ENCODE data around the gene KCNK10.

Gene KCNK10

DNA sequence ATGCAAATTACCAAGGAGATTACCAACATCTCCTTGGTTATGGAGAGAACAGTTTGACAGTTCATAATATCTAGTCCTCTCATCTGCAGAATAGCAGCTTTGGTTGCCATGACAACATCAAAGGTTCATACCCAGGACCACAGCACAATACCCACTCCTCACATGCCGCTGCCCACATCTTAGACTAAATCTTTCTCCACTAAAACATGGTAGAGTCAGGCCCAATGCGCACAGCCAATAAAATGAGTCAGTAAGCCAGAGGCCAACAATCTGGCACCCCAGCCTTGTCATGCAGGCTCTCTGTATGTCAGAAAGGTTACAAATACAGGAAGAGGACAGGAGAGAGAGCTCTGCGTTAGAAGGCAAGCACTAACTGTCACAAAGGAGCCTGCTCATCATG lies 70.6 kb downstream of the KCNK10 start:
- Histone ChIP-seq H3K27ac (ENCODE audit: low read depth, low read length) (no peak overlapping the region), H3K4me3 (ENCODE audit: low read depth in 1 of 2, low read length in 2 of 2) (no peak overlapping the region), H3K4me1 (ENCODE audit: control insufficient read depth in 1 of 2, insufficient read depth in 2 of 2, low read length in 2 of 2) (peaks cover 3 to 10% of the 10 kb centered on the region in 2 donors), H3K9me3 (ENCODE audit: control insufficient read depth in 1 of 2, low read length in 2 of 2) (no peaks in the 10 kb centered on the region), H3K9ac (ENCODE audit: low read depth in 1 of 2, low read length in 2 of 2) (no peak overlapping the region), H3K27me3 (ENCODE audit: control insufficient read depth in 1 of 2, insufficient read depth in 2 of 2, low read length in 2 of 2) (no peaks in the 10 kb centered on the region), H3K36me3 (ENCODE audit: control insufficient read depth in 1 of 2, insufficient read depth in 2 of 2, low read length in 2 of 2) (no peaks in the 10 kb centered on the region)

DNA sequence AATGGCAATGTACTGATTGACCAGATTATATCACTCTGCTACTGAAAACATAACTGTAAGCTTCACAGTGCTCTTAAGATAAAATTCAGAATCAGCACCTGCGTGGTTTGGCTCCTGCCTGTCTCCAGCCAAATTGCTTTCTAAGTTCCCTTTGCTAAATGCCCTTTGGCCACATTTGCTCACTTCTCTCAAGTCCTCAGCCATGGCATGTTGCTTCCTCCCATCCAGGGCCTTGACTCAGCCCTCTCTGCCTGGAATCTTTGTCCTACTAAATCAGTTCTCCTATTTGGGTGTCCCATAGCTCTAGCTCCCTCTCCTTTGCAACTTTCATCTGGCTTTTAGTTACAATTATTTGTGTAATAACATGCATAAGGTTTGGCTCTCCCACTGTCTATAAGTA lies 71.4 kb downstream of the KCNK10 start:
- H3K4me1 ChIP-seq (ENCODE audit: control insufficient read depth in 1 of 2, insufficient read depth in 2 of 2, low read length in 2 of 2): peaks cover 3 to 15% of the 10 kb centered on the region in 2 donors
- no peaks in the 10 kb centered on the region for H3K36me3 ChIP-seq (ENCODE audit: control insufficient read depth in 1 of 2, insufficient read depth in 2 of 2, low read length in 2 of 2)
- H3K4me3 ChIP-seq (ENCODE audit: low read depth in 1 of 2, low read length in 2 of 2): no peak overlapping the region
- H3K27me3 ChIP-seq (ENCODE audit: control insufficient read depth in 1 of 2, insufficient read depth in 2 of 2, low read length in 2 of 2): no peaks in the 10 kb centered on the region
- no peak overlapping the region for H3K27ac ChIP-seq (ENCODE audit: low read depth, low read length)
- no peaks in the 10 kb centered on the region for H3K9me3 ChIP-seq (ENCODE audit: control insufficient read depth in 1 of 2, low read length in 2 of 2)
- no peak overlapping the region for H3K9ac ChIP-seq (ENCODE audit: low read depth in 1 of 2, low read length in 2 of 2)

DNA sequence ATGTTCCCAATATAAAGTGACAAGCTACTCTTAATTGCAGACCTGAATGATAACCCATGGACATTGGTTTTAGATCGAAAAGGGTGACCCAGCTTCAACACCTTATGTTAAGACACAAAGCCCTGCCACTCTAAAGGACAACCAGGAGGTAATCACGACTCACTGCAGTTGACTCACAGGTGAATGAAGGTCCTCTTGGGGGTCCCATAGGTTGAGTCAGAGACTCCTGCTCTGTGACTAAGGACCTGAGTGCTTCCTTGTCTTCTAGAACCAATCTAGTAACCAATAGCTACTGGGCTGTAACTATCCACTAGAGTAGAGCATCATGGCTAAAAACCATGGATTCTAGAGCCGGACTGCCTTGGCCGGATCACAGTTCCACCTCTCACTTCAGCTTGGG lies 73.8 kb downstream of the KCNK10 start:
- no peak overlapping the region for H3K27ac ChIP-seq (ENCODE audit: low read depth, low read length)
- no peak overlapping the region for H3K9ac ChIP-seq (ENCODE audit: low read depth in 1 of 2, low read length in 2 of 2)
- H3K27me3 ChIP-seq (ENCODE audit: control insufficient read depth in 1 of 2, insufficient read depth in 2 of 2, low read length in 2 of 2): no peaks in the 10 kb centered on the region
- no peak overlapping the region for H3K4me3 ChIP-seq (ENCODE audit: low read depth in 1 of 2, low read length in 2 of 2)
- H3K9me3 ChIP-seq (ENCODE audit: control insufficient read depth in 1 of 2, low read length in 2 of 2): no peaks in the 10 kb centered on the region
- peaks cover 3 to 15% of the 10 kb centered on the region in 2 donors for H3K4me1 ChIP-seq (ENCODE audit: control insufficient read depth in 1 of 2, insufficient read depth in 2 of 2, low read length in 2 of 2)
- no peaks in the 10 kb centered on the region for H3K36me3 ChIP-seq (ENCODE audit: control insufficient read depth in 1 of 2, insufficient read depth in 2 of 2, low read length in 2 of 2)

DNA sequence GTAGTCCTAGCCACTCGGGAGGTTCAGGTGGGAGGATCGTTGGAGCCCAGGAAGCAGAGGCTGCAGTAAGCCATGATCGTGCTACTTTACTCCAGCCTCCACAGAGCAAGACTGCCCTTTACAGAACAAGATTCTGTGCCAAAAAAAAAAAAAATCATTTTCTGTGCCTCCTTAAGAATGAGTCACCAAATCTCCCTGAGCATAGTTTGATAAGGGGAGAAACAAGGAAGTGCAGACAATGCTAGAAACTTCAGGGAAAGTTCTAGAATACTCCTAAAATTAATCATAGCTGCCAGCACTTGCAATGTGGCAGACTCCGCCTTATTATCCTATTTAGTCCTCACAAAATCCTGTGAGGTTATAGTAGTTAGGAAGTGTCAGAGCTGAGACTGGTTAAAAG lies 74.5 kb downstream of the KCNK10 start:
- Histone ChIP-seq H3K27me3 (ENCODE audit: control insufficient read depth in 1 of 2, insufficient read depth in 2 of 2, low read length in 2 of 2) (no peaks in the 10 kb centered on the region), H3K4me3 (ENCODE audit: low read depth in 1 of 2, low read length in 2 of 2) (no peak overlapping the region), H3K27ac (ENCODE audit: low read depth, low read length) (no peak overlapping the region), H3K36me3 (ENCODE audit: control insufficient read depth in 1 of 2, insufficient read depth in 2 of 2, low read length in 2 of 2) (no peaks in the 10 kb centered on the region), H3K9ac (ENCODE audit: low read depth in 1 of 2, low read length in 2 of 2) (no peak overlapping the region), H3K4me1 (ENCODE audit: control insufficient read depth in 1 of 2, insufficient read depth in 2 of 2, low read length in 2 of 2) (peaks cover 3 to 15% of the 10 kb centered on the region in 2 donors), H3K9me3 (ENCODE audit: control insufficient read depth in 1 of 2, low read length in 2 of 2) (no peaks in the 10 kb centered on the region)

DNA sequence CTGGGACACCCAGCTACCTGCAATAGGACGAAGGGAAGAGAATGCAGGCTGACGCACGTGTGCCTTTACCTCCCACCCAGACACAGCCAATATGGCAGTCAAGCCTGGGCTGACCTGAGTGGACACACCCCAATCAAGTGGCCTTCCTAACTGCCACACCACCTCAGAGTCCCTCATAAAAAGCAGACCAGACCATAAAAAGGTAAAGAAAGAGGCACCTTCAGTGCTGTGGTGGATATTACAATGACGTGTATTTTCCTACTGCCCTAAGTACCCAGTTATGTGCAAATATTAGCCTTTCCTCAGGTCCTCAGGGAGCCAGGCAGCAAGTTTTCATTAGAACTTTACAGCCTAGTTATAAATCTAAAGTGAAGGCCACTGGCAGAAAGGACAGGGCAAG lies 75.8 kb downstream of the KCNK10 start:
- Histone ChIP-seq H3K9ac (ENCODE audit: low read depth in 1 of 2, low read length in 2 of 2) (no peak overlapping the region), H3K36me3 (ENCODE audit: control insufficient read depth in 1 of 2, insufficient read depth in 2 of 2, low read length in 2 of 2) (no peaks in the 10 kb centered on the region), H3K9me3 (ENCODE audit: control insufficient read depth in 1 of 2, low read length in 2 of 2) (no peaks in the 10 kb centered on the region), H3K27me3 (ENCODE audit: control insufficient read depth in 1 of 2, insufficient read depth in 2 of 2, low read length in 2 of 2) (peaks cover 0 to 3% of the 10 kb centered on the region in 2 donors), H3K4me3 (ENCODE audit: low read depth in 1 of 2, low read length in 2 of 2) (no peak overlapping the region), H3K4me1 (ENCODE audit: control insufficient read depth in 1 of 2, insufficient read depth in 2 of 2, low read length in 2 of 2) (peaks cover 3 to 15% of the 10 kb centered on the region in 2 donors), H3K27ac (ENCODE audit: low read depth, low read length) (no peak overlapping the region)

DNA sequence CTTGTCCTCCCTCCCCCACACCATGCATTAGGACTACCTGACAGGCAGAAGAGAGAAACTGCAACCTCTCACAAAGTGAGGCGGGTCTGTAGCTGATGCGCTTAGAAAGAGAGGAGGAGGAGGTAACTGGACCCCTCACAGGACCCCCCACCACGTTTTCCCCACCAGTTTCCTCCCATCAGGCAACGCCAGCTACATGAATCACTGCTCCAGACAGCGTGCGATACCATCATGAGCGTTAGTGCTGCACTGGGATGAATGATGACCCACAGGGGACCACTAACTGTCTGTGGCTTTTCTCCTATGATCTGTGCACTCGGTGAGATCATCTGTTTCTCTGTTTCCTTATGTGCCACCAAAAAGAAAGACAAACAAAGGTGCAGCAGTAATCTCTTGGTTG lies 77.7 kb downstream of the KCNK10 start:
- Histone ChIP-seq H3K36me3 (ENCODE audit: control insufficient read depth in 1 of 2, insufficient read depth in 2 of 2, low read length in 2 of 2) (no peaks in the 10 kb centered on the region), H3K27ac (ENCODE audit: low read depth, low read length) (no peak overlapping the region), H3K9me3 (ENCODE audit: control insufficient read depth in 1 of 2, low read length in 2 of 2) (no peaks in the 10 kb centered on the region), H3K9ac (ENCODE audit: low read depth in 1 of 2, low read length in 2 of 2) (no peak overlapping the region), H3K4me3 (ENCODE audit: low read depth in 1 of 2, low read length in 2 of 2) (no peak overlapping the region), H3K4me1 (ENCODE audit: control insufficient read depth in 1 of 2, insufficient read depth in 2 of 2, low read length in 2 of 2) (peaks cover 0 to 15% of the 10 kb centered on the region in 2 donors), H3K27me3 (ENCODE audit: control insufficient read depth in 1 of 2, insufficient read depth in 2 of 2, low read length in 2 of 2) (peaks cover 0 to 3% of the 10 kb centered on the region in 2 donors)

DNA sequence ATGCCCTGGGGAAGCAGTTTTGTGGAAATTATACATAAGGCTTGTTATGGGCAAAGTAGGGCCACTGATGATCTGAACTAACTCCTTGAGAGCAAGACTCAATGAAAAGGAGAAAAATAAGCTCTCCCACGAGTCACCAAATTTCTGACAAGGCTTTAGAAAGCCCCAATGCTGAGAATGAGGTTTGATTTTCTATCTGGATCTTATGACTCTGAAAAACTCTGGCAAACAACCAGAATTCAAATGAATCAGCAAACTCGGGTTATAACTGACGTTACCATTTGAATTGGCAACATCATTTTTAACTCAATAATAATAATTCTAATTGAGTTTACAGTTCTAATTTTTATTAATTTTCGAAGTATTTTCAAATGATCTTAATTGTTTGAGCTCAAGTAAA lies 79.1 kb downstream of the KCNK10 start:
- Histone ChIP-seq H3K36me3 (ENCODE audit: control insufficient read depth in 1 of 2, insufficient read depth in 2 of 2, low read length in 2 of 2) (peaks cover 2% of the 10 kb centered on the region in 2 donors), H3K9ac (ENCODE audit: low read depth in 1 of 2, low read length in 2 of 2) (no peak overlapping the region), H3K4me1 (ENCODE audit: control insufficient read depth in 1 of 2, insufficient read depth in 2 of 2, low read length in 2 of 2) (peaks cover 0 to 15% of the 10 kb centered on the region in 2 donors), H3K27ac (ENCODE audit: low read depth, low read length) (no peak overlapping the region), H3K9me3 (ENCODE audit: control insufficient read depth in 1 of 2, low read length in 2 of 2) (no peaks in the 10 kb centered on the region), H3K27me3 (ENCODE audit: control insufficient read depth in 1 of 2, insufficient read depth in 2 of 2, low read length in 2 of 2) (peaks cover 0 to 3% of the 10 kb centered on the region in 2 donors), H3K4me3 (ENCODE audit: low read depth in 1 of 2, low read length in 2 of 2) (no peak overlapping the region)

DNA sequence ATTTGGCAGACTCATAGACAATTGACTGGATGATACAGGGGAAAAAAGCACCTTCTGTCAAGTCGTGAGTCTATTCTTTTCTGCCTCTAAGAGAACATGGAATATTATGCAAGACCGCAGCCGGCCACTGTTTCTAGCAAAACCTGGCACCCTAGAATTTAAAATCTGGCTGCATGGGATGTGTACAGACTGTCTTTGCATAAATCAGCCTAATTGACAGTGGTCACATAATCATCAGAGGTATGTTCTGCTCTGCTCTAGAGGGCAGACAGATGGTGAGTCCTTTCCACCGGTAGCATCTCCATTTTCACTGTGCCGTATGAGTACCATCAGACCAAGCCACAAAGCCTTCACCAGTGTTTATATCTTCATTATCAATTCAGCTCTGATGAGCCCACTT lies 80.6 kb downstream of the KCNK10 start:
- Histone ChIP-seq H3K9me3 (ENCODE audit: control insufficient read depth in 1 of 2, low read length in 2 of 2) (no peaks in the 10 kb centered on the region), H3K27ac (ENCODE audit: low read depth, low read length) (no peak overlapping the region), H3K9ac (ENCODE audit: low read depth in 1 of 2, low read length in 2 of 2) (no peak overlapping the region), H3K4me3 (ENCODE audit: low read depth in 1 of 2, low read length in 2 of 2) (no peak overlapping the region), H3K36me3 (ENCODE audit: control insufficient read depth in 1 of 2, insufficient read depth in 2 of 2, low read length in 2 of 2) (peaks cover 2% of the 10 kb centered on the region in 2 donors), H3K4me1 (ENCODE audit: control insufficient read depth in 1 of 2, insufficient read depth in 2 of 2, low read length in 2 of 2) (peaks cover 0 to 4% of the 10 kb centered on the region in 2 donors), H3K27me3 (ENCODE audit: control insufficient read depth in 1 of 2, insufficient read depth in 2 of 2, low read length in 2 of 2) (peaks cover 0 to 3% of the 10 kb centered on the region in 2 donors)

DNA sequence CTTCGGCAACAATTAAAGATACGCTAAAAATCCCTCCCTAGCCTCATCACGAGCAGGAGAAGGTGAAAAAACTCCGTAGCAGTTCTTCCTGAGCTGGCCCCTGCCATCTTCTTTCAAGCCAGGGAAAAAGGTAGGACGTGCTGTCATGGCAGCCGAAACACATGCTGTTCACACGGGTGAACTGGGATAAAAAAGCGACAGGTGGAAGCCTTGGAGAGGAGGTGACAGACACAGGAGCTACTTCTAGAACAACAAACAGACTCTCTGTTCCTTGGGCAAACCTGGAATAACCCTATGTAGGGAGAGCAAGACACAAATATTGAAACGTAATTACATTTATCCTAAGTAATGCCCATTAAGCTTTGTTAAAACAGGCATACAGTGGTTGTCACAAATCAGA lies 81.3 kb downstream of the KCNK10 start:
- Histone ChIP-seq H3K27ac (ENCODE audit: low read depth, low read length) (no peak overlapping the region), H3K9ac (ENCODE audit: low read depth in 1 of 2, low read length in 2 of 2) (no peak overlapping the region), H3K4me3 (ENCODE audit: low read depth in 1 of 2, low read length in 2 of 2) (no peak overlapping the region), H3K36me3 (ENCODE audit: control insufficient read depth in 1 of 2, insufficient read depth in 2 of 2, low read length in 2 of 2) (peaks cover 2% of the 10 kb centered on the region in 2 donors), H3K27me3 (ENCODE audit: control insufficient read depth in 1 of 2, insufficient read depth in 2 of 2, low read length in 2 of 2) (peaks cover 0 to 3% of the 10 kb centered on the region in 2 donors), H3K4me1 (ENCODE audit: control insufficient read depth in 1 of 2, insufficient read depth in 2 of 2, low read length in 2 of 2) (no peaks in the 10 kb centered on the region), H3K9me3 (ENCODE audit: control insufficient read depth in 1 of 2, low read length in 2 of 2) (no peaks in the 10 kb centered on the region)

DNA sequence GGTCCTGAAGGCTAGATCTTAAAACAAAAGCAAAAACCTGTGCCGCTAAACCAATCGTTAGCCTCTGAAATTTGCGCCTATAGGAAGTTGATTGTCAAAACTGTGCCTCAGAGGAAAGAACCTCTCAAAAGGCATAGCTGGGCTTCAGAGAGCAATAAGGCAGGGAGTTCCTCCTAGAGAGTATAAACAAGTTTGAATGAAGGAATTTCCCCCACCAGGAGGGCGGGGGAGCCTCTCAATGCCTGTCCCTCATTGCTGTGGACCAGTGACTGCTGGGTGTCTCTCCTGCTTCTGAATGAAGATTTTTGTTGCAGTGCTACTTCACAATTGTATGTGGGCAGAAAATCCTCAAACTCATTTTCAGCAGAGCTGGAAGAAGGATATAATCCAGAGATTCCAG lies 88.6 kb downstream of the KCNK10 start:
- peaks cover 2% of the 10 kb centered on the region in 2 donors for H3K36me3 ChIP-seq (ENCODE audit: control insufficient read depth in 1 of 2, insufficient read depth in 2 of 2, low read length in 2 of 2)
- no peak overlapping the region for H3K27ac ChIP-seq (ENCODE audit: low read depth, low read length)
- no peaks in the 10 kb centered on the region for H3K4me1 ChIP-seq (ENCODE audit: control insufficient read depth in 1 of 2, insufficient read depth in 2 of 2, low read length in 2 of 2)
- no peaks in the 10 kb centered on the region for H3K27me3 ChIP-seq (ENCODE audit: control insufficient read depth in 1 of 2, insufficient read depth in 2 of 2, low read length in 2 of 2)
- no peaks in the 10 kb centered on the region for H3K9me3 ChIP-seq (ENCODE audit: control insufficient read depth in 1 of 2, low read length in 2 of 2)
- H3K4me3 ChIP-seq (ENCODE audit: low read depth in 1 of 2, low read length in 2 of 2): no peak overlapping the region
- no peak overlapping the region for H3K9ac ChIP-seq (ENCODE audit: low read depth in 1 of 2, low read length in 2 of 2)

DNA sequence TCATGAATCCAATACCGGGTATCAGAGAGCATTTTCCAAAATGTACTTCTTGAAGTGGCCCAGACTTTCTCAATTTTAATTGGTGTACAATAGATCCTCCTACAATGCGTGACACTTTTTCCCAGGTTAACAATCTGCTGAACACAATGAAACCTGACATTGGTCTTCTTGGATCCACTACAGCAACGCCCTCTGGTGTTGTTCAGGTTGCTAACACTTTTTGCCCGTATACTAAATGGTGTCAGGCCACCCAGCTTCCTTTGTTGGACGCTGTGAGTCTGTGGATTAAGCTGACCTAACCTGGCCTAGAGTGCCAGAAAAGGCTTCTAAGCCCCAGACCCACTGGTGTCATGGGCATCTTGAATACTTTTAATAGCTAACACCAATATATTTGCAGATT lies 89.2 kb downstream of the KCNK10 start:
- Histone ChIP-seq H3K27ac (ENCODE audit: low read depth, low read length) (no peak overlapping the region), H3K27me3 (ENCODE audit: control insufficient read depth in 1 of 2, insufficient read depth in 2 of 2, low read length in 2 of 2) (no peaks in the 10 kb centered on the region), H3K9me3 (ENCODE audit: control insufficient read depth in 1 of 2, low read length in 2 of 2) (no peaks in the 10 kb centered on the region), H3K4me3 (ENCODE audit: low read depth in 1 of 2, low read length in 2 of 2) (no peak overlapping the region), H3K36me3 (ENCODE audit: control insufficient read depth in 1 of 2, insufficient read depth in 2 of 2, low read length in 2 of 2) (no peaks in the 10 kb centered on the region), H3K4me1 (ENCODE audit: control insufficient read depth in 1 of 2, insufficient read depth in 2 of 2, low read length in 2 of 2) (no peaks in the 10 kb centered on the region), H3K9ac (ENCODE audit: low read depth in 1 of 2, low read length in 2 of 2) (no peak overlapping the region)
